Ecto neural progenitor cell (in vitro differentiated cells): Measurements from ENCODE around the gene CEACAM3.

Experiments
- DNase-seq: peaks from one replicate; pipeline ENCODE4 v3.0.0-alpha.2; 2018; ENCODE audit warnings: low spot score

CEACAM3 gene

DNA sequence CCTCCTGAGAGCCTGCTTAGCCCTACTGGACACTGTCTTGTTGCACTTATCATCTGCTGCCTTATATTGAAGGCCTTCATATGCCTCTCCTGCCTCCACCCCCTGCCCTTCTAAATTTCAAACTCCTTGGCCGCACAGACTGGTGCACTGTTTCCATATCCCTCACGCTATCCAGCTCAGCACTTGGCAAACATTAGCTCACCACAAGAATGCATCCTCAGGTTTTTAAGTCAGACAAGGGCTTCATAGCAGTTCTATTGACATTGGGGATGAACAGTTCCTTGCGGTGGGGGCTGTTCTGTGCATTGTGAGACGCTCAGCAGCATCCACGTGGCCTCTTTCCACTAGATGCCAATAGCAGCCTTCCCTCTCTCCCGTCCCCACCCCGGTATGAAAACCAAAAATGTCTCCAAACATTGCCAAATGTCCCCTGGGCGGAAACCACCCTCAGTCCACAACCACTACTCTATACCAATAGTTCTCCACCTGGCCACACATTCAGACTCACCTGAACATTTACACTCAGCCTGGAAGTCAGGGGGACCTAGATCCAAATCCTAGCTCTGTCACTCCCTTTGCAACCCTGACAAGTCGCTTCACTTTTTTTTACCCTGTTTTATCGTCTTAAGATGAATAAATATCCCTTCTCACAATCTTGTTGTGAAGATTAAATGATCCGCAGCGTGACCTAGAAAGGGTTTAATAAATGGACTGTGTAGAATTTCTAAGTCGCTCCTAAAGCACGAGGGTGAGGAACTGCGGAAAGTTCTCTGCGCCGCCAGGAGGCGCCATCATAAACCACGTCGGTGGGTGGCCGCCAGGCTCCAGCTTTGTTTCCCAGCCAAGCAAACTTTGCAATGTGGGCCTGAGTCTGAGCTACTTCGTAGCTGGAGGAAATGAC, 3.6 kb upstream of the CEACAM3 start:
- DNase-seq = peak; percentile 77

DNA sequence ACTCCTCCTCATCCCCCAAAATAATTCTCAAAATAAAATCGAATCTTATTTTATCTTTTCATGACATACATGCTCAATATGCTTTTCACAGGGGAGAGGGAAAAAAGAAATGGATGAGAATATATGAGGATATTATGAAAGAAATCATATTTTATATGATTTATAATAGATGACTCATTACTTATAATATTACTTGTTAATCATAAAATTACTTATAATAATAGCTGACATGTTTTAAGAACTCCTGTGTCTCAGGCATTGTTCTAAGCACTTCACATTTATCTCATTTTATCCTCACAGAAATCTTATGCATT, 3.0 kb upstream of the CEACAM3 start:
- no peak for DNase-seq

DNA sequence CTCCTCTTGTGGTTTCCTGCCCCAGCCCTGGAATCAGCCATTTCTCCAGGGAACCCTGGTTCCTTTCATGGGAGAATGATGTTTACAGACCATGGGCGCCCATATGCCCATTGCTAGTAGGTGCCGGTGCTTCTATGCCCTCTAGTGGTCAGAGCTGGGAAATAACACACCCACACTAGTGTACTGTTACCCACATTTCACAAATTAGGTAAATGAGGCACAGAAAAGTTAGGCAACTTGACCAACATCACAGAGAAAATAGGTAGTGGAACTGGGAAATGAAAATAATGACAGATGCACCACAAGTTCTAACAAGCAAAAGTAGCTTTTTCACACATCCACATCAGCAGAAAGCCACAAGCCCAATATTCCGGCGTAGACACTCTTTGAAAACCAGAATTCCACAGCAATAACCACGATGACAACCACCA, 1.3 kb upstream of the CEACAM3 start:
- no peak for DNase-seq

DNA sequence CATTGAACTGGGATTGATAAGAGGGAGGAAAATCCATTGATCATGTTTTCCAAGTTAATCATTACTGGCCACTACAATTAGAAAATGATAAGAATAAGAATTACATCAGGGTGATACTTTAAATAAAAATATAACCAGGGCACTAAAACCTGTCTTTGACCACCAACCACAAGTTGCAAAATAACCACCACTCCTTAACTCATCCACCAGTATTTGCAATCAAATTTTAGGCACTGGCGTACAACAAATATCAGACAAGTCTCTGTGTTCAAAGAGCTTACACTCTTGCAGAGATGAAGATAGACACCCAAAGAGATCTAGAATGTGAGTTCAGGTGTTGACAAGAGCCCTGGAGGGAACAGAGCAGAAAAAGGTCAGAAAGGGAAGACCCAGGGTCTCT, 514 bp downstream of the CEACAM3 start:
- DNase-seq = no peak

DNA sequence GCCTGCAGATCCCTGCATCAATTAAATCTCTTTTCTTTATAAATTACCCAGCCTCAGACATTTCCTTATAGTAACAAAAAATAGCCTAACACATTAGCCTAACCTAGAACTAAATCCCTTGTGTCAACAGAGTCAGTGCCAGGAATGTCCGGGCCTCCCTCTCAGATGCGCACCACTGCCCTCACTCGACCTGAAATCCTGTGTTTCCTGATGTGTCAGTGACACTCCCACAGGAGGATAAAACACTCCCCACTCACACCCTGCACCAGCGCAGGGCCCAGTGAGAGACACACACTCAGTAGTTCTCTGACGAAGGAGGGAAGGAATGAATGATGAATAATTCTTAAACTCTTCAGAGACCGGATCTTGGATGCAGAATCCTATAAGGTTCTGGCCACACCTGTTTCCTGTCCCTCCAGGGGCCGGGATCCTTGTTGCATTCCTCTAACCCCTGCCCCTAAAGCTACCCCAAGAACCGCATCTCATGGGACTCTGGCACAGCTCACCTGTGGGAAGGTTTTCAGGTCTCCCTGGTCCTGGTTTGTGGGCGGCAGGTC, 3.1 kb downstream of the CEACAM3 start:
- no peak for DNase-seq

DNA sequence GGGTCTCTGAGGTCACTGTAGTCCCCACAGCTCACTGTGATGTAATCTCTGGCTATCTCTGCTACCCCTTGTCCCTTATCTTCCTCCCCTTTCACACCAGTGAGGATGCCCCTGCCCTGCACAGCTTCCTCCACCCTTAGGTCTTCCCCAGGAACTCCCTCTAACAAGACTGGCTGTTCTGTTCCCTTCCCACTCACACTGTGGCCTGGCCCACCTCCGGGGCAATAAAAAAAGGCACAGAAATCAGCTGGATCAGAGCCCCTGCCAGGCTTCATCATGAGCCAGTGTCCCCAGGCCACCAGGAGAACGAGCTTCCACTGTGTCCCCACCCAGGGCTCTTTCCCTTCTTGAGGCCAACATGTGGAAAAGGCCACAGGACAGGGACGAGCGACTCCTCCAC, 4.6 kb downstream of the CEACAM3 start:
- no peak for DNase-seq

DNA sequence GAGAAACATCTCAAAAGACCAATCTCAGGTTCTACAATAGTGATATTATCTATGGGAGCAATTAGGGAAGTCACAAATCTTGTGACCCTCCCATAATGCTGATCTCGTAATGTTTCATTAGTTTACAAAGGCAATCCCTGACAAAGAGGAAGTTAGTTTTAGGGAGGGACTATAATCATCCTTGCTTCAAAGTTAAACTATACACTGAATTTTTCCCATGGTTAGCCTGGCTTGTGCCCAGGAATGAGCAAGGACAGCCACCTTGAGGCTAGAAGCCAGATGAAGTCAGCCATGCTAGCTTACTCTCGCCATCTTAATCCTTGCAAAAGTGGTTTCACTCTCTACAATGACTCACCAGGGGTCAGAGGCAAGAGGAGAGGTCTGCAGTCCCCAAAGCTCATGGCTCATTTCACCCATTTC, 5.4 kb downstream of the CEACAM3 start:
- DNase-seq = no peak

DNA sequence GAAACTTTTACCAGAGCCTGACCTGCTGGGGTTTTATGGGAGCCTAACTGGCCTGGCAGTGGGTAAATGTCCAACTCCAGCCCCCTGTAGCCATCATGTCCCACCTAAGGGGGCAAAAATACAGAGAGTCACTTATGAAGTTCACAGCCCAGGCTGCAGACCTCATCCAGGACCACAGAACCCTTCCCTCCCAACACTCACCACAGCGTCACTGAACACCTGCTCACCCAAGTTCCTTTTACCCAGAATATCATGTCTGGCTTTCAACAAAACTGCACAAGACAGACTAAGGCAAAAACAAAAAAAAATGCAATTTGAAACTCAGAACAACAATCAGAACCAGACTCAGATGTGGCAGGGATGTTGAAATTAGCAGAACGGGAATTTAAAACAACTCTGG, 6.4 kb downstream of the CEACAM3 start:
- no peak for DNase-seq

DNA sequence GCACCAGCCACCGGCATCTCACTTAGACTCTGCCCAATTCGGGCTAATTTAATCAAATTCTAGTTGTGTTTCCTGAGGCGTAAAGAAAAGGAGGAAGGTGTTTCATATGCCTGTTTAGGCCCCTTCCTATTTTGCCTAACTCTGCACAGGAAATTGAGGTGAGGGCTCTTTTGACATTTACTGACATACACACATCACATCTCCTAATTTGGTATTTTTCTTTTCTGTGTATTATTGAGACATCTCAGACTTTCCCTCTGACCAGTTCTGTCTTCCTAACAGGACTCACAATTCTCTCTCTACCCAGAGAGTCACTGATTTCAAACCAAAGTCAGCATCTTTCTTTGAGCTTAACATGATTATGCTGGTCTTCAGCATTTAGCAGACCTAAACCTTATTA, 7.9 kb downstream of the CEACAM3 start:
- no peak for DNase-seq

DNA sequence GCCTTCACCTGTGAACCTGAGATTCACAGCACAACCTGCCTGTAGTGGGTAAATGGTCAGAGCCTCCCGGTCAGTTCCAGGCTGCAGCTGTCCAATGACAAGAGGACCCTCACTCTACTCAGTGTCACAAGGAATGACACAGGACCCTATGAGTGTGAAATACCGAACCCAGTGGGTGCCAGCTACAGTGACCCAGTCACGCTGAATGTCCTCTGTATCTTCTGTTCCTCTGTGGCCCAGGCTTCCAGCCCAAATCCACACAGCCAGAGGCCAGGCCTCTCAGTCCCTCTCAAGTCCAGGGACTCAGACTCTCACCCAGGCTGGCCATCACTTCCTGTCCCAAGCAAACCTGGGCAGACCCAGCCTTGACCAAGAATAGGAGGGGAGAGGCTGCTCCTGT, 10.8 kb downstream of the CEACAM3 start:
- no peak for DNase-seq

DNA sequence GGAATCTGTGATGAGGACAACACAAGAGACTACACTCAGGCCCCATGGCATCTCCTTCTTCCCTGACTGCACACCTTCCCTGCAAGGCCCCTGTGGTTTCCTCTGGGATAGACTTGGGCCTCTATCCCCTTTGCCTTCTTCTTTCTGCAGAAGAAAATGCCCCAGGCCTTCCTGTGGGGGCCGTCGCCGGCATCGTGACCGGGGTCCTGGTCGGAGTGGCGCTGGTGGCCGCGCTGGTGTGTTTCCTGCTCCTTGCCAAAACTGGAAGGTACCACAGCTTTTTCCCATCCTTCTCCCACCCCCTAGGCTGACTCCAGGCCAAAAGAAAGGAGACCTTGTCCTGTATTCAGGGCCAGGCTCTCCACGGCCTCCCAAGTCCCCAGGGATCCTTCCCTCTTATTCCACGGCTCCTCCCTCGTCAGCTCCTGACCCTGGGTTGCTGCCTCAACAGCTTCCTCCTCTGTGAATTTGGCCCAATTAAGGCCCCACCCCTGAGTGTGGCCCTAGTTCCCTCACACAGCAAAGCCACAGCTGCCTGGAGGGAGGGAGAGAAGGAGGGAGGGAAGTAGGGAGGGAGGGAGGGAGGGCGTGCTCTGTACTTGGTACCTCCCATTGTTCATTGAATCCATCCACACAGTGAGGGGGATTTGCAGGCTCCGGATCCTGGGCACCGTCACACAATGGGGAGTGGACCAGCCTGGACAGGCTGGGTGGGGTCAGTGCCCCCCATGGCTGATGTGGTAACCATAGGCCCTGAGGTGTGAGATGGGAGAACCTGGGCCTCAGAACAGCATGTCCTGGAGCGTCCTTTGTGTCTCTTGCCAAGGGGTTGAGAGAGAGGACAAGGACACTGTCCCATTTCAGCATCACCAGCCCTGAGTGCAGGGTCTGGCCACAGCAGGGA, 12.5 kb downstream of the CEACAM3 start:
- no peak for DNase-seq

DNA sequence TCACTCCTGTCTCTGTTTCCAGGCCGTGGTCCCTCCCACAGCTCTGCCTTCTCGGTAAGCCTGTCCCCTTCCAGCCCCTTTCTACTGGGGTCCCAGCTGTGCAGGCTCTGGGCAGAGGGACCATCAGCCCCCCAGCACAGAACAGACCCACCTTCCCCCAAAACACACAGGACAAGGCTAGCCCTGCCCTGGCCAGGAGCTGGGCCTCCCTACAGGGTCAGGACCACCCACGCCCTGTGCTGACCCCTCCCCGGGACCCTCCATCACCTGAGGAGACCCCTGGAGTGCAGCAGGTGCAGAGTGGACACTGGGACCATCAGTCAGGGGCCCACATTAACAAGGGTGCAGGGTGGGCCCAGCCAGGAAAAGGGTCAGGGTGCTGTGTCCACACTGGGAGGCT, 13.9 kb downstream of the CEACAM3 start:
- no peak for DNase-seq

DNA sequence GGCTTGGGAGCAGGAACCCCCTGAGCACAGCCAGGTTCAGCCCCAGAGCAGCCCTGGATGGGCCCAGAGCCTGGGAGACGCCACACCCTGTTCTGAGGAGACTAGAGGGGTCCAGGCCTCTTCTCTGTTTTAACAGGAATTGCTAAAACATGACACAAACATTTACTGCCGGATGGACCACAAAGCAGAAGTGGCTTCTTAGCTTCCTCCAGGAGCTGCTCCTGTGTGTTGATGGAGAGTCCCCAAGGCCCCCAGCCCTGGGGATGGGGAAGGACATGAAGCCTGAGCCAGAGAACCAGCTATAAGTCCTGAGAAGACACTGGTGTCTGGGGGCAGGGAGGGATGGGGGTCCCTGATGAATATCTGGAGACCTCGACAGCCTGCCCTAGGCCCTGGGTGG, 14.6 kb downstream of the CEACAM3 start:
- DNase-seq = no peak

DNA sequence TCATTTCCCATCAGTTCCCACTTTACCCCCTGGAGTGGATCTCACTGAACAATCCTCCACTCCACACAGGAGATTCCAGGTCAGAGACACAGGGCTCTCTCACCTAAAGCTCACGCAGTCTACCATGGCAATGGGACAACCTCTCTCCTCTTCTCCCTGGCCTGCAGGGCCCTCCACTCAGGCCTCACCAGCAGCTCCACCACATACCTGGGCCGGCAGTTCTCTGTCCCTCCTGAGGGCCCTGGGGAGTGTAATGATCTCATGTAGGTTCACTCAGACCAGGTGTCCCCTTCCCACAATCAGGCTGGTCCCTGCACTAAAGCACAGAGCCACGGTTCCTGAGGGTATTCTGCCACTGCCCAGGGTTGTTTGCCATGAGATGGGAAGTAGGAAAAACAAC, 15.6 kb downstream of the CEACAM3 start:
- DNase-seq = no peak

DNA sequence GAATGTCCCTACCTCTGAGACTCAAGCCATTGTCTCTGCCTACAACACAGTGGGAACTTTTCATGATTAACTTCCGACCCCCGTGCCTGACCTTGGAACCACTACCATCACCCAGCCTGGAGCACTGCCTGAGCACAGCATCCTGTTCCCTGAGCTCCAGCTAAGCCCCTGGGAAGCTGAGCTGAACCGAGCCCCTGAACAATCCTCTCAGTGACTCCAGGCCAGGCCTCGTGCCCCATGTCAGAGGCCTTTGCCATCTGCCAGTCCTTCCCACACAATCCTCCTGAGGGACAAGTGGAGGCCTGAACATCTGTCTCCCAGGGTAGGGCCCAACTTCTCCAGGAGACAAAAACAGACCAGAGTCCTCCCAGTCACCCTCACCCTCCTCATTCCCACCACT, 17.5 kb downstream of the CEACAM3 start:
- no peak for DNase-seq

DNA sequence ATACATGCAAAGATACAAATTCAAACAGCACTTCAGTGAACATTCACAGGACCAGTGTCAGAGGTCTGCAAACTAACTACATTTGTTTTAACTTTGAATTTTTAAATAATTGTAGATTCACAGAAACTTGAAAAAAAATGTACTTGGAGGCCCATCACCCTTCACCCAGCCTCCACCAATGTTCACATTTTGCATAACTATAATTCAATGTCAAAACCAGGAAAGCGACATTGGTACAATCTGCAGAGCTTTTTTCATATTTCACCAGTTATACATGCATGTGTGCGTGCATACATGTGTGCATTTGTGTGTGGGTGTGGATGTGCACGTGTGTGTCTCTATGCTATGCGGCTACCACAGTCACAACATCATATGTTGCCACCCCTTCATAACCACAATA, 18.9 kb downstream of the CEACAM3 start:
- no peak for DNase-seq

DNA sequence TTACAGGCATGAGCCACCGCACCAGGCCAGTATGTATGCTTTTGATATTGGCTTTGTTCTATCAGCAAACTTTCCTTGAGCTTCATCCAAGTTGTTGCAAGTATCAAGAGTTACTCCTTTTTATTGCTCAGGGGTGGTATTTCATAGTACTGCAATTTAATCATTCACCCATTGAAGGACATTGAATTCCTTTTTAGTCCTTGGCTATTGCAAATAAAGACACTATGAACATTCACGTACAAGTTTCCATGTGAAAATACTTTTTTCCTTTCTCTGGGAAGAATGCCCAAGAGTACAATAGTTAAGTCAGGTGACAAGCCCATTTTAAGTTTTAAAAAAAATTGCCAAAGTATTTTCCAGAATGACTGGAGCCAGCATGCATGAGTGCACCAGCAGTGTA, 20.4 kb downstream of the CEACAM3 start:
- DNase-seq = no peak

DNA sequence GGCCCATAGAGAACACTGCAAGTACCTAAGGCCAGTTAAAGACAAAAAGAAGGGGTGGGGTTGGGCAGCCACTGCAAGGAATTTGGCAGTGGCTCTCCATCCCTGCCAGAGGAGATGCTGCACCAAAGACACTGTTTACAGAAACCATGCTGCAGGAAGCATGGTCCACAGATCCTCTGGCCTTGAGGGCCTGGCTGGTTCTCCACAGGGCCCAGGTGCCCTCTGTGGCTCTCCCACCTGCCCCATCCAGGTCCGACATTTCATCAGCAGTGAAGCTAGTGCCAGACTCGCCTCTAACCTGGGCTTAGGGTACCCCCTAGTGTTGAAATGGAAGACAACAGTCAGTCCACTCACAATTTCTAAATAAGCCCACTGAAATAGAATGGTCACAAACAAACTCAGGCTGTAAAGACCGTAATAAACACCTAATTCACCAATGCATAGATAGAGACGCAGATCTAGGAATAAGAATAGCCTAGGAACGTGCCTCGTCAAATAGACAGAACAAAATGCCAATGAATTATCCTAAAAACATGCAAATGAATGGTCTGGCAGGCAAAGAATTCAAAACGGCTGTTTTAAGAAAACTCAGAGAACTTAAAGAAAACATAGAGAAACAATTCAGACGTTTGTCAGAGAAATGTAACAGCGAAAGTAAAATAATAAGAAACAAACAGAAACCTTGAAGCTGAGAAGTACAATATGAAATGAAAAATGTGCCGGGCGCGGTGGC, 24.8 kb downstream of the CEACAM3 start:
- peak; percentile 60 for DNase-seq

DNA sequence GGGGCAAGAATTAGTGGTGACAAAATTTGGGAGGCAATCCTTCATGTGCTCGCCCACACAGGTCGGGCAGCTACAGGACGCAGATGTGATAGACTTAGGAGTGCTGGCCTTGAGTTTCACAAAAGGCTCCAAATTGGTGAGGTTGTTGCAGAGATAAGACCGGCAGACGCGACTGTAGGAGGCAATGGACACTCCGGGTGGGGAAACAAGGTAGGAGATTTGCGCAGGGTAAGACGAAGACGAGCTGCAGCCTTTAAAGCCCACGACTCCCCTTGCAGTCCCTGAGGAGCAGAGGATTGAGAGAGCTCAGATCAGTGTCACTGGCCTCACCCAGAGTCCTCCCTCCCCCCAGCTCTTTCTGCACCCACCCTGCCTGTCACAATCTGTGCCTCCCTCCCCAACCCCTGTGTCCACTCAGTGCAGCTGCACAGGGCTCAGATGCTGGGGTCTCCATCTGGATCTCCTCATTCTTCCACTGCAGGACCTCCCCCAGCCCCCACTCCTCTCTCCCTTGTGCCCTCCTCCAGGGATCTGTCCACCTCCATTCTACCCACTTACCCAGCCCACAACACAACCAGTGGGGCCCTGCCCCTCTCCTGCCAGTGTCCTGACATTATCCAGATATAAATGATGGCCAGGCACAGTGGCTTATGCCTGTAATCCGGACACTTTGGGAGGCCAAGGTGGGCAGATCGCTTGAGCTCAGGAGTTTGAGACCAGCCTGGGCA, 41.8 kb downstream of the CEACAM3 start:
- no peak for DNase-seq

DNA sequence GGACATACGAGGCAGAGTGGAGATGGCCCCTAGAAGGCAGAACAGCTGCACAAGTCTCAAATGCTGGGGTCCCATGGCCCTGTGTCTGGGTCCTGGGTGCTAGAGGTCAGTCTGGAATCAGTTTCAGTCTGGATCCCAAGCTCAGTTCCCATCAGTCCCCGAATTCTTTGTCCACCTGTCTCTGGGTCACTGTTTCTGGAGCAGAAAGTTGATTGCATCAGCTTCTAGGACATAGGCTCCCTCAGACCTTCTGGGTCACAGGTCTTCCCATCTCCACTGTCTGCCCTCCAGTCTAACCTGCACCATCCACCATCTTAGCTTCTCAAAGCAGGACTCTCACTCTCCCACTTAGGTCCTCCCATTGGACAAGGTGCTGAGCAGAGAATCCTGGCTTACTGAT, 42.8 kb downstream of the CEACAM3 start:
- DNase-seq = no peak

DNA sequence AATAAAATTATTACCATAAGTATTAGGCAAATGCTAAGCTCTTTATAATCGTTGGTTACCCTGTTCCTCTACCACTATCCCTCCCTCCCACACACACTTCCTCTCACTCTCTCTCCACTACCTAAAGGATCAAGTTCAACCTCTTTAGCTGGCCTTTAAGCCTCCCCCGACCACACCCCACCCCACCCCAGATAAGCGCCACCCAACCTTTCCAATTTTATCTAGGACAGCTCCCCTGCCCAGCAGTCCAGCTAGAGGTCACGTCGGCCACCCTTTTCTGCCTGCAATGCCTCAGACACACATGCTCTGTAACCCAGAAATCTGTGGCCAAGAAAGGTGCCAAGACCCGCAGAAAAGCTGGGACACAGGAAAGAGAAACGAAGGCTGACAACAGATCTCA, 47.0 kb downstream of the CEACAM3 start:
- no peak for DNase-seq

DNA sequence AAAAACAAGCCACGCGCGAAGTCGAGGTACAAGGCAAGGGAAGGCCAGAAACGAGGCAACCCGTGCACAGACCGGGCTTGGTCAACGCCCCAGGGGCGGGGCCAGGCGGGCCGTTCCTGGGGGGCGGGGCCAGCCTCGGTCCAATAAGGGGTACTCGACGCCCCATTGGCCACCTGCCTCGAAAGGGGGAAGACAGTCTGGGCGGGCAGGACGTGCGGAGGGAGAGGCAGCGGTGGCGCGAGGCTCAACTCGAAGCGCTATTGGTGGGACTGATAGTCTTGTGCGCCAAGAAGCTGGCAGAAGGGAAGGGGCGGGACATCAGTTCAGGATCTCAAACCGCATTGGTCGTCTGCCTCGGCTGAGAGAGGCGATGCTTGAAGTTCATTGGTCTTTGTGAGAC, 48.2 kb downstream of the CEACAM3 start, which contains the start of gene LYPD4:
Gene LYPD4, minus strand, starts transcription at position 83 of the 400 bp plus-strand sequence. CDS start 5,398 bp downstream, outside the sequence.
- no peak for DNase-seq
